HPDE6-E6E7 (cell line): ENCODE measurements around the gene FOSL1.
A peak's percentile ranks its signal among the peaks of the same experiment; 100 is the strongest.

Source experiments
- DNase-seq: peaks from one replicate; pipeline ENCODE4 v3.0.0; 2011; ENCODE audit warnings: missing footprints; ENCODE audit errors: extremely low spot score

The FOSL1 gene

GRCh38 chr11:65900125-65900898 lies at the start of gene FOSL1:
Gene FOSL1 (minus strand): TSS chr11:65900388. CDS start chr11:65900339, 49 bp downstream.
- DNase-seq, result peak; percentile 93

DNA sequence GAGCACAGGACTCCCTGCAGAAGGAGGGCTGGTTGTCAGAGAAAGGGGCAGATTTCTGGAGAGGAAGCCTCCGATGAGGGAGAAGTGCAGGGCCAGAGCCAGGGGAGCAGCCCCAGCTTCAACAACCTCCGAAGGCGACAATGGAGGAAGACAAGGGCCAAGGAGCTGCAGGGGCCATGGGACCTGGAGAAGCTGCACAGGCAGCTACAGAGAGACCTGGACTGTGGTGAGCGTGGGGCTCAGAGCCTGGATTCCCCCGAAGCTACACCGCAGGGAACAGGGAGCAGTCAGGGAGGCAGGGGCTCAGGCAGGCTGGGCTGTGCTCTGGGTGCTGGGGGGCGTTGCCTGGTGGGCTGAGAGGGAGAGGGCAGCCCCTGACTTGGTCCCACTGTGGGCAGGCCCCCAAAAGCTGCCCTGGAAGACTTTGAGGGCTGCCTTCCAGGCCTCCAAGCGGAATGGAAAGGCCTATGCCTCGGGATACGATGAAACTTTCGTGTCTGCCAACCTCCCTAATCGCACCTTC lies 47.5 kb upstream of the FOSL1 start:
- no peak for DNase-seq

DNA sequence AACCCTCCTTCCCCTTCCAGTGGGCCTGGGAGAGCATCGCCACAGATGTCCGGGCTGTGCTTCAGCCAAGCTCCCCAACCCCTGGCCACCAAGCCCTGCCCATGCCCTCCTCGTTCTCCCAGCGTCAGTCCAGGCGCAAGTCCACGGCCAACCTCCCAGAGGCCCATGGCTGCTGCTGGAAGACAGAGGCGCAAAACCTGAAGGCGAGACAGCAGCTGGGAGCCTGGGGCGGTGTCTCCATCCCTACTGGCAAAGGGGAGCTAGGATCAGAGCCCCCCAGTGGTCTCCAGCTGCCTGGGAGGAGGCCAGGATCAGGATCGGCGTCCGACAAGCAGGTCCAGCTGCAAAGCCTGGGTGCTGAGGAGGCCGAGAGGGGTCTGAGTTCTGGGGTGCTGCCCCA lies 46.9 kb upstream of the FOSL1 start:
- no peak for DNase-seq

DNA sequence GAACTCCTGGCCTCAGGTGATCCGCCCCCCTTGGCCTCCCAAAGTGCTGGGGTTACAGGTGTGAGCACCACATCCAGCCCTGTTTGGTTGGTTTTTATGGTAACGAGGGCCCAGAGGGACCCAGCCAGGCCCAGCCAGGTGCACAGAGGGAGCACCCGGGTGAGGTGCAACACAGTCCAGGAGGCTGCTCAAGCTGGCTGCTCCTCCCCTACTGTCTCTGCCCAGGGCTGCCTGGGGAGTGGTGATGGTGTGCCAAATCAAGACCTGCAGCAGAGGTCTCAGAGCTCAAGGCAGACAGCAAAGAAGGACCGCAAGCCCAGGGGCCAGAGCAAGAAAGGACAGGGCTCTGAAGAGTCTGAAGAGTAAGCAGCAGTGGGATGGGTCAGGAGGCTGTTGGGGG lies 46.5 kb upstream of the FOSL1 start:
- DNase-seq, result no peak

GRCh38 chr11:65945941-65946558 lies 45.9 kb upstream of the FOSL1 start:
- DNase-seq, result no peak

GRCh38 chr11:65945430-65945911 lies 45.3 kb upstream of the FOSL1 start, which contains the start of gene TSGA10IP:
Gene TSGA10IP (plus strand): TSS chr11:65945480. CDS start chr11:65945676, 196 bp downstream.
- DNase-seq, result no peak

DNA sequence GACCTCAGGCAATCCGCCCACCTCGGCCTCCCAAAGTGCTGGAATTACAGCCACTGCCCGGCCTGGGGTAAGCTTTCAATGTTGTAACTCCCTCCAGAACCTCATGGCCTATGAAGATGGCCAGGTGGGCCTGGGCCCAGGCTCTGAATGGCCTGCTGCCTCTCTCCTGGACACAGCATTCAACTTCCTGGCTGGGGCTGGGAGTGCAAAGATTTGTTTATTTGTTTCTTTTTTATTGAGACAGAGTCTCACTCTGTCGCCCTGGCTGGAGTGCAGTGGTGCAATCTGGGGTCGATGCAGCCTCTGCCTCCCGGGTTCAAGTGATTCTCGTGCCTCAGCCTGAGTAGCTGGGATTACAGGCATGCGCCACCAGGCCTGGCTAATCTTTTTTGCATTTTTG lies 44.6 kb upstream of the FOSL1 start:
- DNase-seq, result no peak

- no peak for DNase-seq
Observed at GRCh38 chr11:65944191-65944590, 44.0 kb upstream of the FOSL1 start.

DNA sequence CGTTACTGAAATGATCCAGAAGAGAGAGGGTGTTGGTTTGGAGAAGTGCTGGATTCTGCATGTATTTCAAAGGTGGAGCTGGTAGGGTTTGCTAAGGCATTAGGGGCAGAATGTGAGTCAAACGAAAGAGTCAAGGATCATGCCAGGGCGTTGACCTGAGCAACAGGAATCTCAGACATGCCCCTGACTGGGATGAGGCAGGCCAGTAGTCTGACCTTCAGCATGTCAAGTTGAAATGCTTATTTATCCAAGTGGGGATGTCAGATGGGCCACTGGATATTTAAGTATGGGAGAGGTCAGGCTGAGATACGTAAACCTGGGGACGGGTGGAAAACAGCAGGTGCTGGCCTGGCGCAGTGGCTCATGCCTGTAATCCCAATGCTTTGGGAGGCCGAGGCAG lies 42.3 kb upstream of the FOSL1 start:
- no peak for DNase-seq

DNA sequence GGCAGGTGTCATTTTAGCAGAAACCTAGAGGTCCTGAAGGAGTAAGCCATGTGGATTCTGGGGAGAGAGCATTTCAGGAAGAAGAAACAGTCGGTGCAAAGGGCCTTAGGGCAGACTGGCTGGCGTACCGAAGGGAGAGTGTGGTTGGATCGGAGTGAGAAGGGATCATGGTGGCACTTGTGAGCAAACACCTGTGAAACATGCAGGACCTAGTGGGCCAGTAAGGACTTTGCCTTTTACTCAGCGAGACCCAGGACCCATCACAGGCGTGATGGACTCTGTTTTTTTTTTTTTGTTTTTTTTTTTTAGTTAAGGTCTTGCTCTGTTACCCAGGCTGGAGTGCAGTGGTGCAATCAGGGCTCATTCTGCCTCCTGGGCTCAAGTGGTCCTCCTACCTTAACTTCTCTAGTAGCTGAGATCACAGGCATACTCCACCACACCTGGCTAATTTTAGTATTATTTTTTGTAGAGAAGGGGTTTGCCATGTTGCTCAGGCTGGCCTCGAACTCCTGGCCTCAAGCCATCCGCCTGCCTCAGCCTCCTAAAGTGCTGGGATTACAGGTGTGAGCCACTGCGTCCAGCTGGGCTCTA lies 41.6 kb upstream of the FOSL1 start:
- DNase-seq, result no peak

DNA sequence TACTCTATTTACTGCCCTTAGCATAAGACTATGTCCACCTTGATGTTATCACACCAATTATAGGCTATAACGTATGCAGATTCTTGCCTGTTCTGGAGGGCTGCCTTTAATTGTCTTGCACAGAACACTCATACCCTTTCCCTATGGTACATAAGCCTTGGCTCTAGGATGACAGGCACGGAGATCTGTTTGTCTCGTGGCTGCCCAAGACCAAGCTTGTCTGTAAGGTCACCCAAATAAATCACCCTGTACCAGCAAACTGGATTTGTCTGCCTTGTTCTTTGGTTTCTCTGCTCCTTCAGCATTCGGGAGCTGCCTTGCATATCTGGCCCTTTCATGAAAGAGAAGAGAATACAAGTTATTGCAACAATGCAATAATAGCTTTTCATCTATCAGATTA lies 37.6 kb upstream of the FOSL1 start:
- no peak for DNase-seq

- no peak for DNase-seq
Observed at GRCh38 chr11:65934014-65934413, 33.8 kb upstream of the FOSL1 start.

DNA sequence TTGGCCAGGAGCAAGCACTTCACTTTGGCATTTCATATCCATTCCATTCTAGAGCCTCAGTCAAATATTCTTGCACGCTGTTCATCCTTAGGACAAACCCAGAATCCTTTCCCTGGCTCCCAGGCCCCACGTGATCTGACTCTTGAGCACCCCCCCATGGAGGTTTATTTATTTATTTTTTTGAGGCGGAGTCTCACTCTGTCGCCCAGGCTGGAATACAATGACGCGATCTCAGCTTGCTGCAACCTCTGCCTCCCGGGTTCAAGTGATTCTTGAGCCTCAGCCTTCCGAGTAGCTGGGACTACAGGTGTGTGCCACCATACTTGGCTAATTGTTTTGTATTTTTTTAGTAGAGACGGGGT lies 32.4 kb upstream of the FOSL1 start:
- no peak for DNase-seq

GRCh38 chr11:65931773-65932557 lies 31.8 kb upstream of the FOSL1 start:
- no peak for DNase-seq

GRCh38 chr11:65928667-65929066 lies 28.5 kb upstream of the FOSL1 start:
- DNase-seq, result no peak

- DNase-seq, result no peak
Observed at GRCh38 chr11:65927904-65928397, 27.8 kb upstream of the FOSL1 start.

DNA sequence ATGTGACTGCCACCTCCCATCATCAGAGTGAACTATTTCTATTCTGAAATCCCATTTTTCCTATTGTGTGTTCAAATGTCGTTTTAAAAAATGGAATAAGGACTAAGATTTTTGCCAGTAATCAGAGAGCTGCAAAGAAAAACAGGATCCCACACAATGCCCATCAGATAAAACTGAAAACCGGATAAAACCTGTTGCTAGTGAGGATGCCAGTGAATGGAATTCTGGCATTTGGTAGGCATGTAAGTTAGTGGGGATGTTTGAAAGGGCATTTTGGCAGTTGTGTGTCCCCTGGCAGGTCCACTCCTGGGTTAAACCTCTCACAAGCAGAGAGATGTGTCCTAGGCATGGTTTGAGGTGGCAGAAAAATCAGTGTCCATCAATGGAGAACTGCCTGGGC lies 25.2 kb upstream of the FOSL1 start:
- DNase-seq, result no peak

DNA sequence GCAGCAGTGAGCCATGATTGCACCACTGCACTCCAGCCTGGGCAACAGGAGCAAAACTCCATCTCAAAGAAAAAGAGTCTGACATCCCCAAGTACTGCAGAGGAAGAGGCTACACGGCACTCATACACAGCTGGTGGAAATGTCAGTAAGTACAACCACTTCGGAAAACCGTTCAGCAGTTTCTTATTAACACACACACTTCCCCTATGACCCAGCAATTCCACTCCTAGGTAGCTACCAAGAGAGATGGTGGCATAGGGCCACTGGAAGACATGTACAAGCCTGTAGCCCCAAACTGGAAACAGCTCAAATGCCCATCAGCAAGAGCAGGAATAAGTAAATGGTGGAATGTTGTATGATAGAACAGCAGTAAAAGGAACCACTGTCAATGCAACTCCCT lies 22.4 kb upstream of the FOSL1 start:
- no peak for DNase-seq

GRCh38 chr11:65921876-65922275 lies 21.7 kb upstream of the FOSL1 start:
- no peak for DNase-seq

DNA sequence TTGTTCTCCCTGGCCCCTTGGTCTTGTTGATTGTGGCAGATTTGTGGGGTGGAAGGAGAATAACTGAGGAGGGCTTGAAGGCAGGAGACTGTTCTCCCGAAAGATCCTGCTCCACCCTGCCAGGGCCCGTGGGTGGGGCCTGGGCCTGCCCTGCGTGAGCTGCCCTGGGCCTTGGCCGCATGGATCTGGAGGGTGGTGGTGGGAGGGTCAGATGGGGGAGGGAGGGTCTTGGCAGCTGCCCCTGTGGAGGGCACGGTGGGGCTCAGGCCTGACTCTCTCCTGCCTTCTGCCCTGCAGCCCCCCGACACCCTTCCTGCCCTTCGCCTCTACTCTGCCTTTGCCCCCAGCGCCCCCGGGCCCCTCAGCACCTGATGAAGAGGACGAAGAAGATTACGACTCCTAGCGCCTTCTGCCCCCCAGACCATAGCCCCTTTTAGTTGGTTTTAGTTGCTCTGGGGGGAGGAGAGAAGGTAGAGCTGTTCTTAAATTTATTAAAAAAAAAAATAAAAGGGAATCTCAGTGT lies 20.9 kb upstream of the FOSL1 start:
- no peak for DNase-seq

- no peak for DNase-seq
Observed at GRCh38 chr11:65920372-65920802, 20.2 kb upstream of the FOSL1 start.
